ENCODE results near the gene TNFRSF14.

- TF ChIP-seq NFRKB (IDR thresholded peaks at IDR 0.05) = no peak
- no peak for TF ChIP-seq FOXM1 (IDR thresholded peaks at IDR 0.05; ENCODE audit: borderline replicate concordance)
- TF ChIP-seq SP1 (IDR thresholded peaks at IDR 0.05) = no peak
- TF ChIP-seq FOXA1 (IDR thresholded peaks at IDR 0.05) = no peak
These were observed 50.9 kb downstream of the TNFRSF14 start for GRCh38 chr1:2606881-2607621.
